Measurements from ENCODE around the gene C22orf15.

Gene C22orf15

DNA sequence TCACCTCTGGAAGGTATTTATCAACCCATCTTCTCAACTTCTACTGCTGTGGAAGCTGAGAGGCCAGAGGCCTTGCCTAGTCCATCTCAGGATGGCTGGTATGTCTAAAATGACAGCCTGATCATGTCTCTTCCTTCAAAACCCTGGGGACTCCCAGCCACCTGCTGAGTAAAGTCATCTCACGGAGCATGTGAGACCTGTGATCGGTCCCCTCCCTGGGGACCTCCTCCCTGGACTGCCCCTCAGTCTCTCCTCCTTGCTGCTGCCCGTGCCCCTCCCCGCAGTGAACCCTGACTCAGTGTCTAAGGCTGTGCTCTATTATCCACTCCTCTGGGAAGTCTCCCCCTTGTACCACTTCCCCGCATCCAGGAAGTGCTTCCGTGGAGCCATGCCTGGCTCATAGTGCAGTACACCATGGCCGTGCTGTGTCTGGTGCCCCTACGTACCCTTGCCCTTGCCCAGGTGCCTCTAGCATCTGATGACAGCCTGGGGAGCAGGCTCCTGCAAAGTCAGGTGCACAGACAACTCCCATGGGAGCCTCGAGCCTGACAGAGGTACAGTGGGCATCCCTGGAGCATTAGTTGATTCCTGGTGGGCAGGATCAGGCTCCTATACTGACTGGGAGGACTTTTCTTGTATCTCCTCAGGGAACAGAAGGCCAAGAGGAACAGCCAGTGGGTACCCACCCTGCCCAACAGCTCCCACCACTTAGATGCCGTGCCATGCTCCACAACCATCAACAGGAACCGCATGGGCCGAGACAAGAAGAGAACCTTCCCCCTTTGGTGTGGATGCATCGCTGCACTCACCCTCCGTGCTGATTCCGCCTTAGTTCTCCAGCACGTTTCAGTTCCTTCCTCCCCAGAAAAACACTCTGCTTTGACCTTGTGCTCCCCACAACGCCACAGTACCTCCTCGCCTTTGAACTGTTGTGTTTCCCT is 37.8 kb downstream of the C22orf15 start:
- peak overlapping the region; percentile 47 for H3K4me3 ChIP-seq (ENCODE audit: low read depth, low read length)
- DNase-seq (ENCODE audit: low read depth), result peak; percentile 93
- TF ChIP-seq, protein P1, sequence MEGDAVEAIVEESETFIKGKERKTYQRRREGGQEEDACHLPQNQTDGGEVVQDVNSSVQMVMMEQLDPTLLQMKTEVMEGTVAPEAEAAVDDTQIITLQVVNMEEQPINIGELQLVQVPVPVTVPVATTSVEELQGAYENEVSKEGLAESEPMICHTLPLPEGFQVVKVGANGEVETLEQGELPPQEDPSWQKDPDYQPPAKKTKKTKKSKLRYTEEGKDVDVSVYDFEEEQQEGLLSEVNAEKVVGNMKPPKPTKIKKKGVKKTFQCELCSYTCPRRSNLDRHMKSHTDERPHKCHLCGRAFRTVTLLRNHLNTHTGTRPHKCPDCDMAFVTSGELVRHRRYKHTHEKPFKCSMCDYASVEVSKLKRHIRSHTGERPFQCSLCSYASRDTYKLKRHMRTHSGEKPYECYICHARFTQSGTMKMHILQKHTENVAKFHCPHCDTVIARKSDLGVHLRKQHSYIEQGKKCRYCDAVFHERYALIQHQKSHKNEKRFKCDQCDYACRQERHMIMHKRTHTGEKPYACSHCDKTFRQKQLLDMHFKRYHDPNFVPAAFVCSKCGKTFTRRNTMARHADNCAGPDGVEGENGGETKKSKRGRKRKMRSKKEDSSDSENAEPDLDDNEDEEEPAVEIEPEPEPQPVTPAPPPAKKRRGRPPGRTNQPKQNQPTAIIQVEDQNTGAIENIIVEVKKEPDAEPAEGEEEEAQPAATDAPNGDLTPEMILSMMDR (IDR thresholded peaks at IDR 0.05; ENCODE audit: insufficient read depth, low read depth, low read length, missing control alignments), result no peak

DNA sequence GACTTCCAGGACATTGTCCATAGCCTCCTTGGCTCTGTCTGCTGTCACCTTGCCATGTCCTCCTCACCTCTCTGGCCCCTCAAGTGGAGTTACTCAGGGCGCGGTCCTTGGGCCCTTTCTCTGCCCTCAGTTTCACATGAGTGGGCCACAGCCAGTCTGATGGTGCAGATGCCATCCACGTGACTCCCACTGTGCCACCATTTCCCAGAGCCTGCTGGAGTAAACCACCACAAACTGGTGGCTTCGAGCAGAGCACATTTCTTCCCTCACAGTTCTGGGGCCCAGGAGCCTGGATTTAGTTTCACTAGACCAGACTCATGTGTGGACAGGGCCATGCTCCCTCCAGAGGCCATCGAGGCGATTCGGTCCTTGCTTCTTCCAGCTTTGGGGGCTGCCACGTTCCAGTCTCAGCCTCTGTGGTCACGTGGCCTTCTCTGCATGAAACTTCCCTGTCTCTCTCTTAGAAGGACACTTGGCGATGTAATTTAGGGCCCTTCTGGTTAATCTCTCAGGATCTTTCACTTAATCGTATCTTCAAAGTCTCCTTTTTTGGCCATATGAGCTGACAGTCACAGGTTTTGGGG is 38.5 kb downstream of the C22orf15 start:
- TF ChIP-seq, protein P1 (IDR thresholded peaks at IDR 0.05; ENCODE audit: insufficient read depth, low read depth, low read length, missing control alignments), result no peak
- H3K4me3 ChIP-seq (ENCODE audit: low read depth, low read length), result peak overlapping the region; percentile 47
- DNase-seq (ENCODE audit: low read depth), result no peak

DNA sequence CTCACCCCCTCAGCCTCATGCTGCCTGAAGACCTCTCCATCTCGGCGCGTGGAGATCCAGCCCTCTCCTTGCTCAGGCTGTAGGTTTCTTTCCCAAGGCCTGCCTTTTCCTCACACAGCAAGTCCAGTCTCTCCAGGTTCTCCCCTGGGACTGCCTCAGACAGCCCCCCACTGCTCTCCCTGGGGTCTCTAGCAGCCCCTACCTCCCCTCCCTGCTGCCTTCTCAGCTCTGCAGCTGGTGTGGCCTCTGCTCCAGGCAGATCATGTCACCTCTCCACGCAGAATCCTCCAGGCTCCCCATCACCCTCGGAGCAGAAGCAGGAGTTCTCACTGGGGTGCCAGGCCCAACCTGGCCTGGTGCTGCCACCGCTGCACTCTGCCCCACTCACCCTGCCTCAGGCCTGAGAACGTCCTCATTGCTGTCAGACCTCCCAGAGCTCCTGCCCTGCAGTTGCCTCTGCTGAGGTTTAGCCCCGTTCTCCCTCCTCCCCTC is 39.1 kb downstream of the C22orf15 start:
- TF ChIP-seq, protein P1 (IDR thresholded peaks at IDR 0.05; ENCODE audit: insufficient read depth, low read depth, low read length, missing control alignments), result no peak
- DNase-seq (ENCODE audit: low read depth), result no peak
- no peak overlapping the region for H3K4me3 ChIP-seq (ENCODE audit: low read depth, low read length)

DNA sequence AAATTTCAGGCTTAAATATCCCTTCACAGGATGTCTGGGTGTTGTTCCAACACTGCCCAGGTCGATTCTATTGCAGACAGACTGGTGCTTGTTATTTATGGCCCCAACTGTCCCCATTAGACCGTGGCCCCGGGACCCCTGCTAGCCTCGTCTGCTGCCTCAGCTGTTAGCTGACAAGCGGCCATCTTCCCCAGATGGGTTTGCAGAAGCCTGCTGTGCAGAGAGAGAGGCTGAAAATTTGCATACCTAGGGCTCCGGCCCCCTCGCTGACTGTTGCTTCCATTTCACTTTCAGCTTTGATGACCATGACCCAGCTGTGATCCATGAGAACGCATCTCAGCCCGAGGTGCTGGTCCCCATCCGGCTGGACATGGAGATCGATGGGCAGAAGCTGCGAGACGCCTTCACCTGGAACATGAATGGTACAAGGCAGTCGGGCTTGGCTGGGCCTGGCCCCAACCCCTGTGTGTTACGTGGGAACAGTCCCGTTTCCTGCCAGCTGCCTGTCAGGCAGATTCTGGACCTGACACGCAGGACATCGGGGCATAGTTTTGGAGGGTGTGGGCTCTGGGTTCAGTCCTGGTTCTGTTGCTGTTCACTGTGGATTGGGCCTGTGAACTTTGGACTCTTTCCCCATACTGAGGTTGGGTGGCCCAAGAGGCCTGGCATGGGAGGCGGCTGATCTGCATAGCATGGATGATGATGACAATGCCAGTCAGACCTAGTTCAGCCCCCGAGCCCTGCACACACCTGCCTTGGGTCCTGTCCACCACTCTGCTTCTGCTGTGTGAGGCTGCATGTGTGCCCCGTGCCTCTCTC is 40.4 kb downstream of the C22orf15 start:
- H3K4me3 ChIP-seq (ENCODE audit: low read depth, low read length), result peak overlapping the region; percentile 53
- peak; percentile 76 for DNase-seq (ENCODE audit: low read depth)
- TF ChIP-seq, protein P1 (IDR thresholded peaks at IDR 0.05; ENCODE audit: insufficient read depth, low read depth, low read length, missing control alignments), result no peak

DNA sequence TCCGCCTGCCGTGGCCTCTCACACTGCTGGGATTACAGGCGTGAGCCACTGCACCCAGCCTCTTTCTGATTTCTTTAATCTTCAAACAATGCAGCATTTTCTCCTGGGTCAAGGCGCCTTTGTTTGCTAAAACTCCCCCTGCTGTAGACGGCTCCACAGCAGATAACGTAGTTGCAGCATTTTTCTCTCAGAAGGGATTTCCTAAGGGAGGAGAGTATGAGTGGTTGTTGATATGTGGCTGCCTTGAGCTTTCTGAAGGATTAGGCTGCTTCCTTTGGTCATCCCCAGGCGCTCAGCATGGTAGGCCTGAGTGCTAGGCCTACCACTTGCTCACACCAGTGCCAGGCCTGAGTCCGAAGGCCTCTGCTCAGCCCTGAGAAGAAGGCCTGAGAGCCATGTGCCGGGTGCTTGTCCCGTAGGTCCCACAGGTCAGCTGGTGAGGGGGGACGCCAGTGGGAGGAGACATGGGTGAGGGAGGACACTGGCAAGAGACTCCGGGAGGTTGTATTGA is 42.0 kb downstream of the C22orf15 start:
- H3K4me3 ChIP-seq (ENCODE audit: low read depth, low read length), result no peak overlapping the region
- no peak for DNase-seq (ENCODE audit: low read depth)
- TF ChIP-seq, protein P1 (IDR thresholded peaks at IDR 0.05; ENCODE audit: insufficient read depth, low read depth, low read length, missing control alignments), result no peak

DNA sequence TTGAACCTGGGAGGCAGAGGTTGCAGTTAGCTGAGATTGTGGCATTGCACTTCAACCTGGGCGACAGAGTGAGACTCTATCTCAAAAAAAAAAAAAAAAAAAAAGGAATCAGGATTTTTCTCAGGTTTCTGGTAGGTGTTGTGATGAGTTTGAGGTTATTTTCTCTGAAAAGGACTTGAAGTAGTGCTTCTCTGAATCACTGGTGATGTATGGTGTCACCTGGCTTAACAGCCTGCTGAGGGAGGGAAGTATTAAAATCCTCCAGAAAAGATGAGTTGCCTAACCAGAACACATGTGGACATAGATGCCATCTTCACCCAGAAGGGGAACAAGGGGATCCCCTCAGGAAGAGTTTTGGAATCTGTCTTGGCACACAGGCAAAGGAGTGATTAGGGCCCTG is 44.0 kb downstream of the C22orf15 start:
- H3K4me3 ChIP-seq (ENCODE audit: low read depth, low read length), result no peak overlapping the region
- TF ChIP-seq, protein P1 (IDR thresholded peaks at IDR 0.05; ENCODE audit: insufficient read depth, low read depth, low read length, missing control alignments), result no peak
- DNase-seq (ENCODE audit: low read depth), result no peak
